Esophagus squamous epithelium (tissue), 4 donors: ENCODE results near the gene CPT1A.

ENCODE experiments used
- POLR2A ChIP-seq, 4 donors: fragments of 450-650 bp; IDR thresholded peaks; one replicate each; pipeline ENCODE4 v1.6.1; 2017; ENCODE audit warnings: antibody characterized with exemption in 4 of 4, mild to moderate bottlenecking in 4 of 4, moderate library complexity in 3 of 4
- TF ChIP-seq, protein P1 (sequence below), 6 experiments: fragments of 450-650 bp in 4 of 6; fragments of 200-600 bp in 2 of 6; sonication (generic) in 2 of 6; IDR thresholded peaks; one replicate each; pipeline ENCODE4 v1.5.1; 2016 to 2019; ENCODE audit warnings: antibody characterized with exemption in 6 of 6, mild to moderate bottlenecking in 4 of 6, moderate library complexity in 4 of 6

DNA sequence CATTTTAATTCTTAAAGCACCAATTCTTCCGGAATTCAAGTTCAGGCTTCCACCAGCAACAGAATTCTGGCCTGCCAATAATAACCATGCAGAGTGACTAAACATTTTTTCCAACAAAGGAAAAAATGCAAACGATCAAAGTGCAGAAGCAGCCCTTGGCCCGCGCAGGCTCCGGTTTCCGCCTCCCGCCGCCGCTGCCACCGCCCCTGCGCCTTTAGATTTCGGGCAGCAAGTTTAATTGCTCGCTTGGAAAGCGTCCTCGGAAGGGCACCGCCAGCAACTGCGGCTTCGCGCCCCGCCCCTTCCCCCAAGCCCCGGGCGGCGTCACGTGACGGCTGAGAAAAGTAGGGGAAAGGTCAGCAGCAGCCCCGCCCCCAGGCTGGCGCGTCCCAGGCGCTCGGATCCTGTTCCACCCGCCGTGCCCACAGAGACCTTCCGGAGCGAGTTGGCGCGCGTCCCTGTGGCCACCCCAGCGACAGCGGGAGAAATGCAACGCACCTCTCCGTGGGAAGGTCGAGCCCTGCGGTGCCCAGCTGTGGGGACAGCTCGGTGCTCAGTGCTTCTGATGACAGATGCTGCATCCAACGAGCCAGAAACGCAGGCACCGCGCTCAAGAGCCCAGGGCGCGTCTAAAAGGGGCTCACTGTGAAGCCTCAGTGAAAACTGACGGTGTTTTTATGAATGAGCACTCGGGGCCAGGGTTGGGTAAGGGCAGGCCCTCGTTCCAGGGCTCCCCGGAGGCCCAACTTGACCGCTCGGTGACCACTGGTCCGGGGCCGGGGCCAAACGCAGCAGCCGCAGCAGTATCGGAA, 2.5 kb downstream of the CPT1A start:
- TF ChIP-seq, protein P1, sequence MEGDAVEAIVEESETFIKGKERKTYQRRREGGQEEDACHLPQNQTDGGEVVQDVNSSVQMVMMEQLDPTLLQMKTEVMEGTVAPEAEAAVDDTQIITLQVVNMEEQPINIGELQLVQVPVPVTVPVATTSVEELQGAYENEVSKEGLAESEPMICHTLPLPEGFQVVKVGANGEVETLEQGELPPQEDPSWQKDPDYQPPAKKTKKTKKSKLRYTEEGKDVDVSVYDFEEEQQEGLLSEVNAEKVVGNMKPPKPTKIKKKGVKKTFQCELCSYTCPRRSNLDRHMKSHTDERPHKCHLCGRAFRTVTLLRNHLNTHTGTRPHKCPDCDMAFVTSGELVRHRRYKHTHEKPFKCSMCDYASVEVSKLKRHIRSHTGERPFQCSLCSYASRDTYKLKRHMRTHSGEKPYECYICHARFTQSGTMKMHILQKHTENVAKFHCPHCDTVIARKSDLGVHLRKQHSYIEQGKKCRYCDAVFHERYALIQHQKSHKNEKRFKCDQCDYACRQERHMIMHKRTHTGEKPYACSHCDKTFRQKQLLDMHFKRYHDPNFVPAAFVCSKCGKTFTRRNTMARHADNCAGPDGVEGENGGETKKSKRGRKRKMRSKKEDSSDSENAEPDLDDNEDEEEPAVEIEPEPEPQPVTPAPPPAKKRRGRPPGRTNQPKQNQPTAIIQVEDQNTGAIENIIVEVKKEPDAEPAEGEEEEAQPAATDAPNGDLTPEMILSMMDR (IDR thresholded peaks at IDR 0.05) = peak in 2 of 6 experiments; percentile 2 to 21
- peak in 2 of 4 donors; percentile 23 to 76 for TF ChIP-seq POLR2A (IDR thresholded peaks at IDR 0.05)
